Suprapubic skin (tissue), 4 donors: ENCODE measurements around the gene RPL35.

Experiments used
- POLR2A ChIP-seq, 2 donors: fragments of 450-650 bp; IDR thresholded peaks; one replicate each; pipeline ENCODE4 v1.6.1; 2017; ENCODE audit warnings: antibody characterized with exemption in 2 of 2, mild to moderate bottlenecking in 2 of 2, moderate library complexity in 2 of 2
- POLR2AphosphoS5 ChIP-seq, 3 donors: sonication (generic); formaldehyde crosslinking; IDR thresholded peaks; one replicate each; pipeline ENCODE4 v1.6.1; 2017; ENCODE audit warnings: antibody characterized with exemption in 3 of 3
- TF ChIP-seq, protein P1 (sequence below), 2 donors: fragments of 200-600 bp in 1 of 2; fragments of 450-650 bp in 1 of 2; sonication (generic) in 1 of 2; IDR thresholded peaks; one replicate each; pipeline ENCODE4 v1.5.1; 2016 to 2019; ENCODE audit warnings: antibody characterized with exemption in 2 of 2, mild to moderate bottlenecking in 1 of 2, moderate library complexity in 1 of 2

DNA sequence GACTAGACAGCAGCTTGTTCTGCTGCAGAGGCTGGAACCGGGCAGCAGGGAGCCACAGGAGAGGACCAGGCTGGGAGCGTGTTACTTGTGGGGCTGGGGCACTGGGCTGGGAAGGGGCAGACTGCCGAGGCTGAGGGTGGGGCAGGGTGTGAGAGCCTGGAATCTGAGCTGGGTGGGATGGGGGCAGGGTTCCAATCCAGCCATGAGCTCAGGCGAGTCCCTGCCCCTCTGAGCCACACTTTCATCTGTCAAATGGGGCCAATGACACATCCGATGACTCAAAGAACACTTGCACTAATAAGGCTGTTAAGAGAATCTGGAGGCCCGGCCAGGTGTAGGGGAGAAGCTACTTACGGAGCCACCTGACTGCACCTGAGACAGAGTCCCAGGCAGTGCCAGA is 27.2 kb downstream of the RPL35 start:
- TF ChIP-seq, protein P1, sequence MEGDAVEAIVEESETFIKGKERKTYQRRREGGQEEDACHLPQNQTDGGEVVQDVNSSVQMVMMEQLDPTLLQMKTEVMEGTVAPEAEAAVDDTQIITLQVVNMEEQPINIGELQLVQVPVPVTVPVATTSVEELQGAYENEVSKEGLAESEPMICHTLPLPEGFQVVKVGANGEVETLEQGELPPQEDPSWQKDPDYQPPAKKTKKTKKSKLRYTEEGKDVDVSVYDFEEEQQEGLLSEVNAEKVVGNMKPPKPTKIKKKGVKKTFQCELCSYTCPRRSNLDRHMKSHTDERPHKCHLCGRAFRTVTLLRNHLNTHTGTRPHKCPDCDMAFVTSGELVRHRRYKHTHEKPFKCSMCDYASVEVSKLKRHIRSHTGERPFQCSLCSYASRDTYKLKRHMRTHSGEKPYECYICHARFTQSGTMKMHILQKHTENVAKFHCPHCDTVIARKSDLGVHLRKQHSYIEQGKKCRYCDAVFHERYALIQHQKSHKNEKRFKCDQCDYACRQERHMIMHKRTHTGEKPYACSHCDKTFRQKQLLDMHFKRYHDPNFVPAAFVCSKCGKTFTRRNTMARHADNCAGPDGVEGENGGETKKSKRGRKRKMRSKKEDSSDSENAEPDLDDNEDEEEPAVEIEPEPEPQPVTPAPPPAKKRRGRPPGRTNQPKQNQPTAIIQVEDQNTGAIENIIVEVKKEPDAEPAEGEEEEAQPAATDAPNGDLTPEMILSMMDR (IDR thresholded peaks at IDR 0.05) = no peak
- TF ChIP-seq POLR2AphosphoS5 (IDR thresholded peaks at IDR 0.05) = no peak
- TF ChIP-seq POLR2A (IDR thresholded peaks at IDR 0.05) = no peak
